Neural cell (in vitro differentiated cells): Measurements from ENCODE around the gene TP53I11. TPM values are rescaled to one million over a fixed set of nuclear protein-coding genes. Genes with fewer than 3 reads are reported as not detected.

Experiments used
- H2AFZ ChIP-seq: fragments of 200-600, 300-800 bp; sonication (generic), shearing (Covaris generic); 2 replicates; pipeline ENCODE4 v1.6.0; 2014; ENCODE audit warnings: low read depth, mild to moderate bottlenecking, antibody characterized with exemption, low read length, moderate library complexity
- H3F3A ChIP-seq: fragments of 200-600 bp; shearing (Covaris generic); 2 replicates; pipeline ENCODE4 v1.6.1; 2016; ENCODE audit warnings: mild to moderate bottlenecking, moderate library complexity, mixed read lengths, antibody characterized with exemption, low read length; ENCODE audit not compliant: insufficient read depth, poor library complexity, severe bottlenecking
- H3K27ac ChIP-seq: fragments of 200-600, 300-800 bp; sonication (generic), shearing (Covaris generic); 2 replicates; pipeline ENCODE4 v1.5.1; 2014; ENCODE audit warnings: mild to moderate bottlenecking, low read length, moderate library complexity
- H3K27me3 ChIP-seq: fragments of 300-800, 200-600 bp; sonication (generic), shearing (Covaris generic); 2 replicates; pipeline ENCODE4 v1.6.0; 2014; ENCODE audit warnings: mild to moderate bottlenecking, low read depth, low read length, moderate library complexity; ENCODE audit not compliant: insufficient read depth
- H3K36me3 ChIP-seq: fragments of 300-800, 200-600 bp; sonication (generic), shearing (Covaris generic); 2 replicates; pipeline ENCODE4 v1.5.1; 2014; ENCODE audit warnings: mild to moderate bottlenecking, antibody characterized with exemption, low read length, moderate library complexity; ENCODE audit not compliant: insufficient read depth
- H3K4me2 ChIP-seq: fragments of 300-800, 200-600 bp; sonication (generic), shearing (Covaris generic); 2 replicates; pipeline ENCODE4 v1.6.0; 2014; ENCODE audit warnings: mild to moderate bottlenecking, low read length
- H3K4me3 ChIP-seq: fragments of 300-800, 200-600 bp; sonication (generic), shearing (Covaris generic); 2 replicates; pipeline ENCODE4 v1.5.1; 2014; ENCODE audit warnings: mild to moderate bottlenecking, low read length, moderate library complexity
- H3K79me2 ChIP-seq: fragments of 200-600 bp; shearing (Covaris generic); replicated peaks from 2 replicates; pipeline ENCODE4 v1.6.0; 2014; ENCODE audit warnings: mild to moderate bottlenecking, low read length, moderate library complexity; ENCODE audit not compliant: insufficient read depth
- H3K9ac ChIP-seq: fragments of 300-800, 200-600 bp; sonication (generic), shearing (Covaris generic); 2 replicates; pipeline ENCODE4 v1.6.1; 2016; ENCODE audit warnings: mild to moderate bottlenecking, low read length, mixed read lengths
- H3K9me2 ChIP-seq: fragments of 200-600 bp; shearing (Covaris generic); 2 replicates; pipeline ENCODE4 v1.6.1; 2016; ENCODE audit warnings: mild to moderate bottlenecking, low read length, mixed read lengths; ENCODE audit not compliant: insufficient read depth
- H3K9me3 ChIP-seq: fragments of 200-600, 300-800 bp; sonication (generic), shearing (Covaris generic); 2 replicates; pipeline ENCODE4 v1.6.1; 2016; ENCODE audit warnings: mild to moderate bottlenecking, mixed run types, low read length, moderate library complexity, mixed read lengths
- H4K20me1 ChIP-seq: fragments of 200-600 bp; shearing (Covaris generic); 2 replicates; pipeline ENCODE4 v1.6.1; 2016; ENCODE audit warnings: mild to moderate bottlenecking, mixed run types; ENCODE audit not compliant: insufficient read depth
- EP300 ChIP-seq: fragments of 450-650 bp; conservative IDR thresholded peaks from 2 replicates; pipeline ENCODE4 v1.6.1; 2014; ENCODE audit warnings: antibody characterized with exemption, mild to moderate bottlenecking, moderate library complexity; ENCODE audit not compliant: poor library complexity, severe bottlenecking
- EZH2 ChIP-seq: fragments of 200-600, 300-800 bp; shearing (Covaris generic), sonication (generic); IDR thresholded peaks from 2 replicates; pipeline ENCODE4 v1.6.1; 2014; ENCODE audit warnings: antibody characterized with exemption, low read length, borderline replicate concordance, mild to moderate bottlenecking; ENCODE audit not compliant: insufficient read depth, poor library complexity, severe bottlenecking
- MXI1 ChIP-seq: fragments of 450-650 bp; conservative IDR thresholded peaks from 2 replicates; pipeline ENCODE4 v1.6.1; 2014; ENCODE audit warnings: antibody characterized with exemption, mild to moderate bottlenecking; ENCODE audit not compliant: poor library complexity, severe bottlenecking
- POLR2AphosphoS5 ChIP-seq: IDR thresholded peaks from 2 replicates; pipeline ENCODE4 v1.6.1; 2012
- RAD21 ChIP-seq: fragments of 450-650 bp; conservative IDR thresholded peaks from 2 replicates; pipeline ENCODE4 v1.6.1; 2014; ENCODE audit warnings: antibody characterized with exemption, mild to moderate bottlenecking, moderate library complexity
- SMC3 ChIP-seq: fragments of 450-650 bp; conservative IDR thresholded peaks from 2 replicates; pipeline ENCODE4 v1.6.1; 2014; ENCODE audit warnings: antibody characterized with exemption, mild to moderate bottlenecking, moderate library complexity; ENCODE audit not compliant: poor library complexity
- TAF1 ChIP-seq: IDR thresholded peaks from 2 replicates; pipeline ENCODE4 v1.6.1; 2012; ENCODE audit warnings: low read depth
- polyA plus RNA-seq: library from polyadenylated mRNA; depleted of rRNA; stranded (reverse); fragments of >200 nt; gene quantifications from 2 replicates; pipeline ENCODE4 v1.2.3, GENCODE V29; 2014
- TF ChIP-seq, protein P1 (sequence below): IDR thresholded peaks from 2 replicates; pipeline ENCODE4 v1.6.1; 2012; ENCODE audit warnings: borderline replicate concordance
- TF ChIP-seq, protein P2 (sequence below): fragments of 450-650 bp; IDR thresholded peaks from 2 replicates; pipeline ENCODE4 v1.5.1; 2014; ENCODE audit warnings: antibody characterized with exemption, mild to moderate bottlenecking, moderate library complexity; ENCODE audit not compliant: poor library complexity, severe bottlenecking

TP53I11 gene
- polyA plus RNA-seq, 1 donor from 2014 or later = 30.0 TPM

DNA sequence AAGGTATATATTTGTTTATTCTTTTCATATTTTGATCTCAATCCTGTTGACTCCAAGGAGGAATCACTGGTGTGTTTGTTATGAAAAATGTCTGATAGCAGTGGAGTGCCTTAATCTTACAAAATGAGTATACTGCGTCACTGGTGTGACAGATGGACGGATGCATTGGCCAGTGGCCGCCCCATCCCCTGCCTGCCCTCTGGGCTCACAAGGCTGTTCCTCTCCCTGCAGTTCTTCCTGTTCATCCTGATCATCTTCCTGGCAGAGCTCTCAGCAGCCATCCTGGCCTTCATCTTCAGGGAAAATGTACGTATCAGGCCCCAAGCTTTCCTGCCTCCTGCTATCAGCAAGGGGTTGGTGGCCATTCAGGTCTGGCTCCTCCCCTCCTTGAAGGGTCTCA, 32.9 kb downstream of the TP53I11 start:
- Histone ChIP-seq H4K20me1 (no peaks in the 10 kb centered on the region), H3K27me3 (no peaks in the 10 kb centered on the region), H3K4me2 (no peak overlapping the region), H2AFZ (no peak overlapping the region), H3K9ac (no peak overlapping the region), H3K79me2 (no peaks in the 10 kb centered on the region), H3K9me3 (no peaks in the 10 kb centered on the region), H3F3A (no peaks in the 10 kb centered on the region), H3K9me2 (no peaks in the 10 kb centered on the region), H3K36me3 (no peaks in the 10 kb centered on the region), H3K27ac (no peak overlapping the region), H3K4me3 (no peak overlapping the region)
- TF ChIP-seq EP300 (no peak), RAD21 (no peak), MXI1 (no peak), TAF1 (no peak), EZH2 (no peak), SMC3 (no peak), POLR2AphosphoS5 (no peak)
- TF ChIP-seq, protein P1, sequence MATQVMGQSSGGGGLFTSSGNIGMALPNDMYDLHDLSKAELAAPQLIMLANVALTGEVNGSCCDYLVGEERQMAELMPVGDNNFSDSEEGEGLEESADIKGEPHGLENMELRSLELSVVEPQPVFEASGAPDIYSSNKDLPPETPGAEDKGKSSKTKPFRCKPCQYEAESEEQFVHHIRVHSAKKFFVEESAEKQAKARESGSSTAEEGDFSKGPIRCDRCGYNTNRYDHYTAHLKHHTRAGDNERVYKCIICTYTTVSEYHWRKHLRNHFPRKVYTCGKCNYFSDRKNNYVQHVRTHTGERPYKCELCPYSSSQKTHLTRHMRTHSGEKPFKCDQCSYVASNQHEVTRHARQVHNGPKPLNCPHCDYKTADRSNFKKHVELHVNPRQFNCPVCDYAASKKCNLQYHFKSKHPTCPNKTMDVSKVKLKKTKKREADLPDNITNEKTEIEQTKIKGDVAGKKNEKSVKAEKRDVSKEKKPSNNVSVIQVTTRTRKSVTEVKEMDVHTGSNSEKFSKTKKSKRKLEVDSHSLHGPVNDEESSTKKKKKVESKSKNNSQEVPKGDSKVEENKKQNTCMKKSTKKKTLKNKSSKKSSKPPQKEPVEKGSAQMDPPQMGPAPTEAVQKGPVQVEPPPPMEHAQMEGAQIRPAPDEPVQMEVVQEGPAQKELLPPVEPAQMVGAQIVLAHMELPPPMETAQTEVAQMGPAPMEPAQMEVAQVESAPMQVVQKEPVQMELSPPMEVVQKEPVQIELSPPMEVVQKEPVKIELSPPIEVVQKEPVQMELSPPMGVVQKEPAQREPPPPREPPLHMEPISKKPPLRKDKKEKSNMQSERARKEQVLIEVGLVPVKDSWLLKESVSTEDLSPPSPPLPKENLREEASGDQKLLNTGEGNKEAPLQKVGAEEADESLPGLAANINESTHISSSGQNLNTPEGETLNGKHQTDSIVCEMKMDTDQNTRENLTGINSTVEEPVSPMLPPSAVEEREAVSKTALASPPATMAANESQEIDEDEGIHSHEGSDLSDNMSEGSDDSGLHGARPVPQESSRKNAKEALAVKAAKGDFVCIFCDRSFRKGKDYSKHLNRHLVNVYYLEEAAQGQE = no peak

DNA sequence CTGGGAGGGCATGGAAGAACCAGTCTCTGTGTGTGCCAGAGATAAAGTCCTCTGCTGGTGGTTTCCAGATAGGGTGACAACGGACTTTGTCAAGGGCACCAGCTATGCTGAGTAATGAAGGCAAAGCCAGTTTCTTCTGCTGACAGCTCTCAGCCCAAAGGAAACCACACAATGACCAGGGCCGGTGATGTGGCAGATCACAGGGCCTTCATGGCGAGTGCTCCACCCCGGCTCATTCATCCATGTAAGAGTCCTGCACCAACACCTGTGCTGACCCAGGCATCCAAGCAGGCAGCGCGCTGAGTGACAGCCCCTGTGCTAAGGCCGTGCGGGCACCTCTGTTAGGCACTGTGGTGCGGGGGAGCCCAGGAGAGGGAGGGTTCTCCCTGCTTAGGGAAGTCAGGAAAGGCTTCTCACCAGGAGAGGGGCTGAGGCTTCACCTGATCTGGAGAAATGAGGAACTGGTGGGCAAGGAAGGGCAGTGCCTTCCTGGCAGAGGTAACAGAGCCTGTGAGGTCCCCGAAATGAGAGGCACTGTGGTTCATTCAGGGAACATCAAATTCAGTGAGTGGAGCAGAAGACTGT, 33.8 kb downstream of the TP53I11 start:
- TF ChIP-seq EZH2 (no peak), RAD21 (no peak), TAF1 (no peak), SMC3 (no peak), MXI1 (no peak), POLR2AphosphoS5 (no peak), EP300 (no peak)
- TF ChIP-seq, protein P1 = no peak
- TF ChIP-seq, protein P2, sequence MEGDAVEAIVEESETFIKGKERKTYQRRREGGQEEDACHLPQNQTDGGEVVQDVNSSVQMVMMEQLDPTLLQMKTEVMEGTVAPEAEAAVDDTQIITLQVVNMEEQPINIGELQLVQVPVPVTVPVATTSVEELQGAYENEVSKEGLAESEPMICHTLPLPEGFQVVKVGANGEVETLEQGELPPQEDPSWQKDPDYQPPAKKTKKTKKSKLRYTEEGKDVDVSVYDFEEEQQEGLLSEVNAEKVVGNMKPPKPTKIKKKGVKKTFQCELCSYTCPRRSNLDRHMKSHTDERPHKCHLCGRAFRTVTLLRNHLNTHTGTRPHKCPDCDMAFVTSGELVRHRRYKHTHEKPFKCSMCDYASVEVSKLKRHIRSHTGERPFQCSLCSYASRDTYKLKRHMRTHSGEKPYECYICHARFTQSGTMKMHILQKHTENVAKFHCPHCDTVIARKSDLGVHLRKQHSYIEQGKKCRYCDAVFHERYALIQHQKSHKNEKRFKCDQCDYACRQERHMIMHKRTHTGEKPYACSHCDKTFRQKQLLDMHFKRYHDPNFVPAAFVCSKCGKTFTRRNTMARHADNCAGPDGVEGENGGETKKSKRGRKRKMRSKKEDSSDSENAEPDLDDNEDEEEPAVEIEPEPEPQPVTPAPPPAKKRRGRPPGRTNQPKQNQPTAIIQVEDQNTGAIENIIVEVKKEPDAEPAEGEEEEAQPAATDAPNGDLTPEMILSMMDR = no peak
- H3K79me2 ChIP-seq = no peaks in the 10 kb centered on the region
- H3K27ac ChIP-seq = no peak overlapping the region
- H3K9me3 ChIP-seq = no peaks in the 10 kb centered on the region
- no peaks in the 10 kb centered on the region for H3K27me3 ChIP-seq
- no peak overlapping the region for H3K4me2 ChIP-seq
- H3K9me2 ChIP-seq = no peaks in the 10 kb centered on the region
- no peak overlapping the region for H3K4me3 ChIP-seq
- no peaks in the 10 kb centered on the region for H3K36me3 ChIP-seq
- no peak overlapping the region for H3K9ac ChIP-seq
- H2AFZ ChIP-seq = no peak overlapping the region
- no peaks in the 10 kb centered on the region for H3F3A ChIP-seq
- H4K20me1 ChIP-seq = no peaks in the 10 kb centered on the region
